Endothelial cell of umbilical vein (primary cell): ENCODE measurements around the gene CNNM4. TPM values are rescaled to one million over a fixed set of nuclear protein-coding genes. Genes with fewer than 3 reads are reported as not detected.

Experiments used
- BruUV-seq: library from RNA; stranded (reverse); fragments of 400-500 nt; replicated peaks from 2 replicates; lab custom pipeline; 2021; lab: Mats Ljungman, UMichigan
- CTCF ChIA-PET: fragments of 300-600, 350-600 bp; sonication (Branson Sonifier 250); formaldehyde crosslinking; loops from one replicate; lab custom pipeline; 2021; ENCODE audit warnings: antibody characterized with exemption, inconsistent platforms; lab: Charles Lee
- POLR2A ChIA-PET: fragments of 300-600, 350-600 bp; sonication (Branson Sonifier 250); formaldehyde crosslinking; loops from one replicate; lab custom pipeline; 2021; ENCODE audit warnings: antibody characterized with exemption, inconsistent platforms; lab: Charles Lee
- DNase-seq: peaks from one replicate; pipeline ENCODE4 v3.0.0-alpha.2; 2011; ENCODE audit warnings: low read depth, low spot score
- FAIRE-seq: peaks from 2 replicates; lab custom pipeline; 2011; peaks lifted over from hg19 to GRCh38; lab: Jason Lieb, UNC
- H2AFZ ChIP-seq: 2 replicates; pipeline ENCODE4 v1.6.0; 2012; ENCODE audit warnings: low read depth, low read length, control low read depth, inconsistent platforms
- H3K27ac ChIP-seq: 2 replicates; pipeline ENCODE4 v1.5.1; 2011; ENCODE audit warnings: low read depth, mild to moderate bottlenecking, control low read depth, low read length, moderate library complexity; ENCODE audit not compliant: insufficient read depth
- H3K27me3 ChIP-seq, 2 experiments: 2 replicates each; pipeline versions ENCODE4 v1.6.0 to v1.6.1; 2011; ENCODE audit warnings: low read length in 2 of 2, mixed read lengths in 1 of 2; ENCODE audit not compliant: control insufficient read depth in 2 of 2, insufficient read depth in 2 of 2
- H3K36me3 ChIP-seq, 2 experiments: 2 replicates in 1 of 2; 3 replicates in 1 of 2; pipeline ENCODE4 v1.5.1; 2011; ENCODE audit warnings: low read length in 2 of 2, mild to moderate bottlenecking in 1 of 2, moderate library complexity in 1 of 2; ENCODE audit not compliant: control insufficient read depth in 2 of 2, insufficient read depth in 2 of 2; ENCODE audit errors: extremely low read depth in 1 of 2
- H3K4me1 ChIP-seq: 3 replicates; pipeline ENCODE4 v1.5.1; 2011; ENCODE audit warnings: mild to moderate bottlenecking, low read length; ENCODE audit not compliant: control insufficient read depth, insufficient read depth; ENCODE audit errors: extremely low read depth
- H3K4me2 ChIP-seq: 2 replicates; pipeline ENCODE4 v1.6.1; 2011; ENCODE audit warnings: low read length, control low read depth, mixed read lengths; ENCODE audit not compliant: insufficient read depth
- H3K4me3 ChIP-seq, 3 experiments: fragments of 200-600 bp in 1 of 3; sonication (generic), shearing (Covaris generic) in 1 of 3; replicated peaks in 1 of 3; 2 replicates each; pipeline ENCODE4 v1.5.1; 2011 to 2016; ENCODE audit warnings: control low read depth in 3 of 3, low read length in 3 of 3, mild to moderate bottlenecking in 2 of 3, inconsistent platforms in 1 of 3, low read depth in 1 of 3, moderate library complexity in 1 of 3; ENCODE audit not compliant: insufficient read depth in 1 of 3
- H3K79me2 ChIP-seq: 2 replicates; pipeline ENCODE4 v1.6.0; 2012; ENCODE audit warnings: low read length, inconsistent platforms; ENCODE audit not compliant: control insufficient read depth, insufficient read depth
- H3K9ac ChIP-seq: replicated peaks from 2 replicates; pipeline ENCODE3; 2011; ENCODE audit warnings: low read length, control low read depth; ENCODE audit not compliant: insufficient read depth; ENCODE audit errors: extremely low read depth
- H3K9me1 ChIP-seq: replicated peaks from 3 replicates; pipeline ENCODE4 v1.6.0; 2011; ENCODE audit warnings: mild to moderate bottlenecking, low read length; ENCODE audit not compliant: control insufficient read depth, insufficient read depth; ENCODE audit errors: extremely low read depth
- H3K9me3 ChIP-seq: replicated peaks from 2 replicates; pipeline ENCODE4 v1.5.1; 2012; ENCODE audit warnings: low read length, inconsistent platforms; ENCODE audit not compliant: control insufficient read depth, insufficient read depth
- H4K20me1 ChIP-seq: replicated peaks from 2 replicates; pipeline ENCODE3; 2011; ENCODE audit warnings: mild to moderate bottlenecking, low read length; ENCODE audit not compliant: control insufficient read depth, insufficient read depth; ENCODE audit errors: extremely low read depth
- EZH2 ChIP-seq: IDR thresholded peaks from 2 replicates; pipeline ENCODE4 v1.6.1; 2012; ENCODE audit warnings: borderline replicate concordance, low read depth, mild to moderate bottlenecking, moderate library complexity, low read length, inconsistent platforms; ENCODE audit not compliant: severe bottlenecking
- FOS ChIP-seq: IDR thresholded peaks from 2 replicates; pipeline ENCODE4 v1.6.1; 2011; ENCODE audit warnings: mild to moderate bottlenecking, low read length, moderate library complexity, borderline replicate concordance; ENCODE audit not compliant: insufficient read depth
- GATA2 ChIP-seq: IDR thresholded peaks from 2 replicates; pipeline ENCODE4 v1.7.0; 2011; ENCODE audit warnings: low read depth, mild to moderate bottlenecking, moderate library complexity, mixed read lengths, low read length; ENCODE audit not compliant: insufficient read length, insufficient read depth
- JUN ChIP-seq: IDR thresholded peaks from 2 replicates; pipeline ENCODE4 v1.6.1; 2011; ENCODE audit warnings: borderline replicate concordance, low read depth; ENCODE audit not compliant: insufficient read length, insufficient read depth
- MYC ChIP-seq: IDR thresholded peaks from one replicate; pipeline ENCODE4 v1.6.1; 2011; ENCODE audit warnings: mild to moderate bottlenecking, low read depth, low read length
- POLR2A ChIP-seq: IDR thresholded peaks from 2 replicates; pipeline ENCODE4 v1.6.1; 2012; ENCODE audit warnings: low read depth, mild to moderate bottlenecking, control low read depth, low read length
- POLR2AphosphoS5 ChIP-seq: IDR thresholded peaks from 2 replicates; pipeline ENCODE4 v1.6.1; 2012; ENCODE audit warnings: low read depth, mild to moderate bottlenecking, control low read depth, low read length, moderate library complexity; ENCODE audit not compliant: insufficient read depth
- dilution Hi-C: fragments of 300-500 bp; cut with MboI; formaldehyde crosslinking; loops from one replicate; pipeline ENCODE4 v1.15.0; 2019; ENCODE audit warnings: low sequenced_read_pairs; ENCODE audit not compliant: extremely low pct_ligation_motif_present
- intact Hi-C: fragments of 100-400 bp; cut with micrococcal nuclease; formaldehyde crosslinking; loops from one replicate; pipeline ENCODE4 v1.10.0; 2022
- polyA plus RNA-seq, 4 experiments: library from polyadenylated mRNA; depleted of rRNA in 3 of 4; stranded (reverse) in 3 of 4; unstranded in 1 of 4; fragments of >200 nt; gene quantifications; 2 replicates each; pipeline versions ENCODE4 v1.2.1 to v1.2.3, GENCODE V29; 2011 to 2012; ENCODE audit warnings: missing spikeins in 1 of 4
- total RNA-seq: library from RNA; stranded (reverse); gene quantifications from 2 replicates; pipeline ENCODE4 v1.2.3, GENCODE V29; 2021
- TF ChIP-seq, protein P1 (sequence below), 2 donors: IDR thresholded peaks; 1 replicate in 1 of 2; 2 replicates in 1 of 2; pipeline ENCODE4 v1.5.1; 2011; ENCODE audit warnings: low read length in 2 of 2, mild to moderate bottlenecking in 2 of 2, moderate library complexity in 2 of 2, control low read depth in 1 of 2, inconsistent platforms in 1 of 2, low read depth in 1 of 2; ENCODE audit not compliant: insufficient read depth in 1 of 2; ENCODE audit errors: extremely low read depth in 1 of 2
- TF ChIP-seq, protein P2 (sequence below): IDR thresholded peaks from 2 replicates; pipeline ENCODE4 v1.6.1; 2011; ENCODE audit not compliant: insufficient read depth, insufficient read length

CNNM4 gene
- total and polyA plus RNA-seq, 2 donors (not counting 3 experiments of a cell fraction or from before 2014, with no cell fraction given), result 4.7 to 5.3 TPM

DNA sequence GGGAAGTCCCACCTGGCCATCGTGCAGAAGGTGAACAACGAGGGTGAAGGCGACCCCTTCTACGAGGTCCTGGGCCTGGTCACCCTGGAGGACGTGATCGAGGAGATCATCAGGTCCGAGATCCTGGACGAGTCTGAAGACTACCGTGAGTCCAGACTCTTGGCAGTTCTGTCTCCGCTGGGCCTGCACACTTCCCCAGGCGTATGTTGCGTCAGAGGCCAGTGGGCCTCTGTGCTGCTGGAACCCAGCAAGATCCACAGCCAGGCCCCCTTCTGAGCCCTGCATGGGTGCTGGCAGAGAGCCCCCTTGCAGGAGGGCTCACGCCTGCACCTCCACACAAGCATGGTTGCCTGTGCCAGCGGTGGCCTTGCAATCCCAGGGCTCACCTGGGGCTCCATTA is 64.4 kb downstream of the CNNM4 start:
- Histone ChIP-seq H3K4me3 (no peak overlapping the region), H2AFZ (no peak overlapping the region), H3K79me2 (no peaks in the 10 kb centered on the region), H3K9me3 (no peaks in the 10 kb centered on the region), H3K4me1 (no peaks in the 10 kb centered on the region), H3K4me2 (no peak overlapping the region), H3K27ac (no peak overlapping the region), H3K9me1 (no peaks in the 10 kb centered on the region), H3K9ac (no peak overlapping the region), H3K36me3 (peaks cover 0 to 24% of the 10 kb centered on the region in 2 experiments), H4K20me1 (no peaks in the 10 kb centered on the region), H3K27me3 (no peaks in the 10 kb centered on the region)
- no TSS peak for BruUV-seq
- CTCF ChIA-PET, result no interaction called here
- intact Hi-C loops, result no loop called here
- dilution Hi-C loops, result no loop called here
- no peak for FAIRE-seq
- POLR2A ChIA-PET, result no interaction called here
- DNase-seq, result no peak
- TF ChIP-seq EZH2 (no peak), JUN (no peak), POLR2A (no peak), FOS (no peak), MYC (no peak), POLR2AphosphoS5 (no peak), GATA2 (no peak)
- TF ChIP-seq, protein P1, sequence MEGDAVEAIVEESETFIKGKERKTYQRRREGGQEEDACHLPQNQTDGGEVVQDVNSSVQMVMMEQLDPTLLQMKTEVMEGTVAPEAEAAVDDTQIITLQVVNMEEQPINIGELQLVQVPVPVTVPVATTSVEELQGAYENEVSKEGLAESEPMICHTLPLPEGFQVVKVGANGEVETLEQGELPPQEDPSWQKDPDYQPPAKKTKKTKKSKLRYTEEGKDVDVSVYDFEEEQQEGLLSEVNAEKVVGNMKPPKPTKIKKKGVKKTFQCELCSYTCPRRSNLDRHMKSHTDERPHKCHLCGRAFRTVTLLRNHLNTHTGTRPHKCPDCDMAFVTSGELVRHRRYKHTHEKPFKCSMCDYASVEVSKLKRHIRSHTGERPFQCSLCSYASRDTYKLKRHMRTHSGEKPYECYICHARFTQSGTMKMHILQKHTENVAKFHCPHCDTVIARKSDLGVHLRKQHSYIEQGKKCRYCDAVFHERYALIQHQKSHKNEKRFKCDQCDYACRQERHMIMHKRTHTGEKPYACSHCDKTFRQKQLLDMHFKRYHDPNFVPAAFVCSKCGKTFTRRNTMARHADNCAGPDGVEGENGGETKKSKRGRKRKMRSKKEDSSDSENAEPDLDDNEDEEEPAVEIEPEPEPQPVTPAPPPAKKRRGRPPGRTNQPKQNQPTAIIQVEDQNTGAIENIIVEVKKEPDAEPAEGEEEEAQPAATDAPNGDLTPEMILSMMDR (IDR thresholded peaks at IDR 0.05; ENCODE audit: extremely low read depth in 1 of 2, insufficient read depth in 1 of 2, low read depth in 1 of 2, low read length in 2 of 2), result no peak
- TF ChIP-seq, protein P2, sequence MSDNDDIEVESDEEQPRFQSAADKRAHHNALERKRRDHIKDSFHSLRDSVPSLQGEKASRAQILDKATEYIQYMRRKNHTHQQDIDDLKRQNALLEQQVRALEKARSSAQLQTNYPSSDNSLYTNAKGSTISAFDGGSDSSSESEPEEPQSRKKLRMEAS, result no peak
